Esophagus (tissue), 2 donors: ENCODE data around the gene SUGCT. TPM values are rescaled to one million over a fixed set of nuclear protein-coding genes. Genes with fewer than 3 reads are reported as not detected.

Experiments used
- H3K27ac ChIP-seq, 2 donors: one replicate each; pipeline ENCODE4 v1.5.1; 2013; ENCODE audit warnings: low read depth in 2 of 2, mild to moderate bottlenecking in 2 of 2, inconsistent platforms in 1 of 2, low read length in 1 of 2, moderate library complexity in 1 of 2
- H3K27me3 ChIP-seq, 2 donors: one replicate each; pipeline ENCODE4 v1.6.1; 2013; ENCODE audit warnings: low read length in 2 of 2, control low read depth in 1 of 2, mild to moderate bottlenecking in 1 of 2; ENCODE audit not compliant: insufficient read depth in 2 of 2, control insufficient read depth in 1 of 2
- H3K36me3 ChIP-seq, 2 donors: one replicate each; pipeline ENCODE4 v1.6.1; 2013; ENCODE audit warnings: low read length in 1 of 2; ENCODE audit not compliant: control insufficient read depth in 2 of 2, insufficient read depth in 2 of 2
- H3K4me1 ChIP-seq, 2 donors: one replicate each; pipeline ENCODE4 v1.6.1; 2013; ENCODE audit warnings: low read length in 1 of 2; ENCODE audit not compliant: control insufficient read depth in 2 of 2, insufficient read depth in 2 of 2
- H3K4me3 ChIP-seq, 2 donors: one replicate each; pipeline ENCODE4 v1.5.1; 2013; ENCODE audit warnings: low read length in 2 of 2, mild to moderate bottlenecking in 2 of 2, low read depth in 1 of 2, moderate library complexity in 1 of 2
- H3K9me3 ChIP-seq, 2 donors: one replicate each; pipeline ENCODE4 v1.6.1; 2013; ENCODE audit warnings: mild to moderate bottlenecking in 2 of 2, low read depth in 1 of 2, low read length in 1 of 2, moderate library complexity in 1 of 2; ENCODE audit not compliant: control insufficient read depth in 2 of 2, insufficient read depth in 1 of 2
- WGBS, 2 donors: extraction: QIAGEN DNeasy Blood & Tissue Kit; methylation state at CpG; one replicate each; pipeline ENCODE4 v1.1.7; 2013; 5-methylcytosine and 5-hydroxymethylcytosine counted together
- polyA plus RNA-seq, 2 donors: library from polyadenylated mRNA; stranded (reverse); fragments of 200-250 nt; gene quantifications; one replicate each; pipeline ENCODE4 v1.2.3, GENCODE V29; 2013
- donor health status: healthy with polysubstance abuse.
- donor health status: Bipolar disorder and iron deficiency.

Gene SUGCT
- polyA plus RNA-seq, 2 donors, result 1.7 to 2.3 TPM

DNA sequence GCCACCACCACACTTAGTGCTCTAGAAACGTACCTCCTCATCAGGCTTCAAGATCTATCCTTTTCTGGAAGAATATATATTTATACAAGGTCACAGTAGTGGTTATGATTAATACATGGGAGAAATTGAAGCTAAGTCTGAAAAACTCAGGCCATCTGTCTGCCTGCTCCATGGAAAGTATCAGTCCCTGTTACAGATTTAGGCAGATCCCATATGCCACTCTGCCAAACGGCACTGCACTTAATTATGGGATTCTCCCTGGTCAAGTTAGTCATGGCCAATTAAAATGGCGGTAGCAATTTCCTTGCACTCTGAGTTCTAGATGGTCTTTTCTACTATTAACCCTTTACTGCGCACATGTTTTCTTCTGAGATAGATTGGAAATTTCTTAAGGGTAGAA lies 740.0 kb downstream of the SUGCT start:
- Histone ChIP-seq H3K27ac (no peak overlapping the region), H3K4me3 (no peak overlapping the region), H3K27me3 (no peaks in the 10 kb centered on the region), H3K4me1 (no peaks in the 10 kb centered on the region), H3K36me3 (no peaks in the 10 kb centered on the region), H3K9me3 (no peaks in the 10 kb centered on the region)
- 83 to 84% methylated on average over 4 of the region's 4 CpGs for WGBS, 2 donors

- Histone ChIP-seq H3K4me1 (no peaks in the 10 kb centered on the region), H3K27ac (no peak overlapping the region), H3K36me3 (no peaks in the 10 kb centered on the region), H3K27me3 (no peaks in the 10 kb centered on the region), H3K4me3 (no peak overlapping the region), H3K9me3 (no peaks in the 10 kb centered on the region)
- 84 to 85% methylated on average over 3 of the region's 3 CpGs for WGBS, 2 donors
These were observed 741.8 kb downstream of the SUGCT start for GRCh38 chr7:40876601-40877000.

DNA sequence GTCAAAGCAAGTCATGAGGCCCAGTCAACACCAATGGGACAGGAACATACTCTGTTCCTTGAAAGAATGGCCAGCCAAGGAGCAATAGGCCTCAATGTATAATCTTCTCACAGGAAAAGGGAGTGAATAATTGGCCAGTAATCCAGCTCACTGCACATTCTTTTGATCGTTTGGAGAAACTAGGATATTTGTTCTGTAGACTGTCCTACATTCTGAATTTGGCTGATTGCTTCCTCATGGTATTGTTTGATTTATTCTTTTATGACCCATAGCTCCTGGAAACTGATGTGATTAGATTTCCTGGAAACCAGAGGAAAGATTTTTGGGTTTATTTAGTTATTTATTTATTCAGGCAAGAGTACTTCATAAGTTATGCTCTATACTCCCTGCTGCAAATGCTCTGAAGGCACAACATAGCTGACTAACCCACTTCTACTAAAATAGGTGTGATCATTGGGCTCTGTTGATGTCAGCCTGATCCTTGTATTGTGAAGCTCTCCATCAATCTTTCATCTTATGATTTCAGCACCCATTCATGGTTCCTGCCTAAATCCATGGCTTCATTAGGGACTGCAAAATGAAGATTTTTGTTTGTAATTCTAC lies 745.2 kb downstream of the SUGCT start:
- WGBS, 2 donors, result 30 to 34% methylated on average over 1 of the region's 1 CpG
- Histone ChIP-seq H3K27me3 (no peaks in the 10 kb centered on the region), H3K36me3 (no peaks in the 10 kb centered on the region), H3K4me3 (no peak overlapping the region), H3K27ac (no peak overlapping the region), H3K4me1 (no peaks in the 10 kb centered on the region), H3K9me3 (no peaks in the 10 kb centered on the region)

DNA sequence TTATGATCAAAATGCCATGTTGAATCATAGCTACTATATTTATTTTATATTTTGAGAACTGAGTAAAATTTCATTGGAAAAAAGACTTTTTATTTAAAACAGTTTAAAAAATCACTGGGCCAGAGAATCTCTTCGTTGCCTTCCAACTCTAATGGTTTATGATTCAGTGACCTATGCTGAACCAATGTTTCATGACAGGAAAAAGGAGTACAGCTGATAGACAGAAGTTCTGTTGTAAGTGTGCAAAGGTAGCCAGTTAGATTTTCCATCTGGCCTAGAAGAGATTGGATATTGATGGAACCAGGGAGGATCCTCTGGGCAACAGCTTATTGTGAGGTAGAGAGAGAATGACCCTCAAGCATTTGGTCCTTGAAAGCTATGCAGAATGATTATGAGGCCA lies 745.8 kb downstream of the SUGCT start:
- no peaks in the 10 kb centered on the region for H3K4me1 ChIP-seq
- H3K9me3 ChIP-seq, result no peaks in the 10 kb centered on the region
- H3K36me3 ChIP-seq, result no peaks in the 10 kb centered on the region
- H3K4me3 ChIP-seq, result no peak overlapping the region
- WGBS, 2 donors, result 52 to 63% methylated on average over 1 of the region's 1 CpG
- no peak overlapping the region for H3K27ac ChIP-seq
- H3K27me3 ChIP-seq, result no peaks in the 10 kb centered on the region

GRCh38 chr7:40881405-40881926 lies 746.7 kb downstream of the SUGCT start:
- Histone ChIP-seq H3K27me3 (no peaks in the 10 kb centered on the region), H3K4me1 (no peaks in the 10 kb centered on the region), H3K9me3 (no peaks in the 10 kb centered on the region), H3K4me3 (no peak overlapping the region), H3K36me3 (no peaks in the 10 kb centered on the region), H3K27ac (no peak overlapping the region)
- 95 to 96% methylated on average over 2 of the region's 2 CpGs for WGBS, 2 donors

DNA sequence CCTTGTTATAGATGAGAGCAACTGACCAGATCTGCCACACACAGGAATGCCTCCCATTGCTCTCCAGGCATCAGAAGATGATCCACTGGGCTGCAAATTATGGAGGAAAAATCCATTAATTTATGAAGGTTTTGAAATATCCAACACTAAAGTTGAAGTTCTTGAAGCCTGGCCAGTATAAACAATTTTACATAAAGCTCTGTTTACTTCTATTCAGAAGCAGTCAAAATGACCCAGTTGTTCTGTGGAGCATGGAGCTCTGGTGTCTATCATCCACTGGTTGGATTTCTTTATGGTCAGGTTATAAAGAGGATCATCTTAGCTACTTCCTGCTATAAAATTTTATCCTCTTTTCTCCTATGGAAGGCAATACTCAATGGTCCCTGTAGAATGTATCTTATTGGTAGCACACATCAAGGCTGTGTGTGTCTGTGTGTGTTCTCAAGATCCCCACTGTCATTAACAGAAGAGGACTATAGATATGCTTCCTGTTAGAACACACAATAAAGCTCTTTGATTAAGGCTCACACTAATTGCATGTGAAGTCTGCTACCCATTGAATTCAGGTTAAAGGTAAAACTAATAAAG lies 747.4 kb downstream of the SUGCT start:
- Histone ChIP-seq H3K4me3 (no peak overlapping the region), H3K4me1 (no peaks in the 10 kb centered on the region), H3K27ac (no peak overlapping the region), H3K9me3 (no peaks in the 10 kb centered on the region), H3K27me3 (no peaks in the 10 kb centered on the region), H3K36me3 (no peaks in the 10 kb centered on the region)

DNA sequence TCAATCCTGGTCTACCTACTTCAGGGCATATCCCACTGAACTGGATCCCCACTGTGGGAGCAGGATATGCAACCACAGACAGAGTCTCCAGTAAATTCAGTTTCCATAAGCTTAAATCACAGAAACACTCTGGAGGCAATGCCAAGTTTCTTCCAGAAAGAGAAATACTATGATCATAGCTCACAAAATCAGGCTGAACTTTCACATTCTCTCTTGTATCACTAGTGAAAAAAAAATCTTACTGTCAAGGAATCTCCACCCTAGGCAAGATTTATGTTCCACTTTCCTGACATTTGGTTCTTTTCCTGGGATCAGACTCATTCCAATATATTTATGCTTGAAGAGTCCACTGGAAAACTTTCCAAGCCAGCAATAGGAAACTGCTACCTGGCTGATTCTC lies 749.0 kb downstream of the SUGCT start:
- H3K4me1 ChIP-seq, result peaks cover 0 to 3% of the 10 kb centered on the region in 2 donors
- H3K36me3 ChIP-seq, result no peaks in the 10 kb centered on the region
- H3K4me3 ChIP-seq, result no peak overlapping the region
- H3K27me3 ChIP-seq, result no peaks in the 10 kb centered on the region
- no peak overlapping the region for H3K27ac ChIP-seq
- peaks cover 0 to 4% of the 10 kb centered on the region in 2 donors for H3K9me3 ChIP-seq

DNA sequence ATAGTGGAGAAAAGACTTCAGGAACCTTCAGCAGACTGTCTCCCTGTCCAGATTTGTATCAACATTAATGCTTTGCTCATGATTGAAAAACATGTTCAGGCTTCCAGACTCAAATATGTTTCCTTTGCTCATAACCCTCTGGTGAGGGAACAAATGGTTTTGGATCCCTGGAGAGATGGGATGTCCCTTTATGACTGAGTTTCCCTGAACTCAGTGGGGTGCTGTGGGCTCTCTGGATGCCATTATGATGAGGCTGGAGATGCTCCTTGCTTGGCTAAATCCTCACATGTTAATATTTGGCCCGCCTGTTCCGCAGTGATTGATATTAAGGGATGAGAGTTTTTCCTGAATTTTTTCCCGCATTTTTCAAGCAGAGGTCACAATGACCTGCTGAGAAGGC lies 749.4 kb downstream of the SUGCT start:
- H3K36me3 ChIP-seq, result no peaks in the 10 kb centered on the region
- H3K4me3 ChIP-seq, result no peak overlapping the region
- whole genome bisulfite sequencing, 2 donors, result 88 to 94% methylated on average over 3 of the region's 3 CpGs
- no peaks in the 10 kb centered on the region for H3K27me3 ChIP-seq
- H3K4me1 ChIP-seq, result peaks cover 0 to 6% of the 10 kb centered on the region in 2 donors
- H3K27ac ChIP-seq, result no peak overlapping the region
- H3K9me3 ChIP-seq, result peaks cover 3 to 6% of the 10 kb centered on the region in 2 donors

GRCh38 chr7:40885503-40885902 lies 750.7 kb downstream of the SUGCT start:
- Histone ChIP-seq H3K4me1 (peaks cover 0 to 6% of the 10 kb centered on the region in 2 donors), H3K9me3 (peaks cover 6 to 8% of the 10 kb centered on the region in 2 donors), H3K27ac (no peak overlapping the region), H3K36me3 (no peaks in the 10 kb centered on the region), H3K27me3 (no peaks in the 10 kb centered on the region), H3K4me3 (no peak overlapping the region)
- 38 to 45% methylated on average over 2 of the region's 2 CpGs for WGBS, 2 donors

GRCh38 chr7:40887099-40887498 lies 752.3 kb downstream of the SUGCT start:
- peaks cover 6 to 9% of the 10 kb centered on the region in 2 donors for H3K9me3 ChIP-seq
- H3K27ac ChIP-seq, result no peak overlapping the region
- H3K4me3 ChIP-seq, result no peak overlapping the region
- no peaks in the 10 kb centered on the region for H3K36me3 ChIP-seq
- peaks cover 0 to 6% of the 10 kb centered on the region in 2 donors for H3K4me1 ChIP-seq
- no peaks in the 10 kb centered on the region for H3K27me3 ChIP-seq
